Stimulated activated naive CD8-positive, alpha-beta T cell treated with anti-CD3 and anti-CD28 coated beads, Interleukin-15, Interleukin-2, amounts not matched to agents 100 U/mL and 50 U/mL, for 24 hours (primary cell): ENCODE measurements around the gene C10orf90.

Source experiments
- ATAC-seq: fragments of 150-1000 bp; cut with Tn5 transposase; one replicate; pipeline ENCODE4 v1.10.0; 2021
- DNase-seq: peaks from one replicate; pipeline ENCODE4 v3.0.0; 2021

The C10orf90 gene

GRCh38 chr10:126461289-126461940 lies 209.1 kb downstream of the C10orf90 start:
- DNase-seq = no peak
- no peak for ATAC-seq

GRCh38 chr10:126459878-126460481 lies 210.5 kb downstream of the C10orf90 start:
- DNase-seq (no peak), ATAC-seq (no peak)

- ATAC-seq (no peak), DNase-seq (no peak)
These were observed 211.3 kb downstream of the C10orf90 start for GRCh38 chr10:126459032-126459831.

GRCh38 chr10:126458466-126458865 lies 212.0 kb downstream of the C10orf90 start:
- DNase-seq (no peak), ATAC-seq (no peak)

- ATAC-seq = no peak
- DNase-seq = no peak
These were observed 213.9 kb downstream of the C10orf90 start for GRCh38 chr10:126456632-126457031.

- ATAC-seq = no peak
These were observed 214.6 kb downstream of the C10orf90 start for GRCh38 chr10:126455766-126456405.

GRCh38 chr10:126455036-126455765 lies 215.3 kb downstream of the C10orf90 start:
- no peak for ATAC-seq

More at GRCh38 chr10:126455766-126456405, 214.6 kb downstream of the C10orf90 start:
- no peak for DNase-seq

GRCh38 chr10:126454045-126454751 lies 216.3 kb downstream of the C10orf90 start:
- ATAC-seq = no peak
- no peak for DNase-seq

More at GRCh38 chr10:126455036-126455765, 215.3 kb downstream of the C10orf90 start:
- DNase-seq = no peak

GRCh38 chr10:126452245-126452644 lies 218.2 kb downstream of the C10orf90 start:
- ATAC-seq (no peak), DNase-seq (no peak)

- no peak for ATAC-seq
These were observed 222.4 kb downstream of the C10orf90 start for GRCh38 chr10:126448091-126448490.

GRCh38 chr10:126439942-126440341 lies 230.6 kb downstream of the C10orf90 start:
- no peak for ATAC-seq
- DNase-seq = no peak

More at GRCh38 chr10:126448091-126448490, 222.4 kb downstream of the C10orf90 start:
- no peak for DNase-seq

- ATAC-seq (no peak), DNase-seq (no peak)
These were observed 232.1 kb downstream of the C10orf90 start for GRCh38 chr10:126438407-126438783.

GRCh38 chr10:126437635-126438406 lies 232.7 kb downstream of the C10orf90 start:
- DNase-seq (no peak), ATAC-seq (no peak)

GRCh38 chr10:126434235-126434634 lies 236.3 kb downstream of the C10orf90 start:
- DNase-seq (no peak), ATAC-seq (no peak)

- DNase-seq (no peak), ATAC-seq (no peak)
These were observed 237.1 kb downstream of the C10orf90 start for GRCh38 chr10:126433351-126433750.

- ATAC-seq (no peak), DNase-seq (no peak)
These were observed 238.0 kb downstream of the C10orf90 start for GRCh38 chr10:126432507-126432906.

- ATAC-seq = no peak
- no peak for DNase-seq
These were observed 238.7 kb downstream of the C10orf90 start for GRCh38 chr10:126431816-126432215.

- ATAC-seq = no peak
- DNase-seq = no peak
These were observed 240.0 kb downstream of the C10orf90 start for GRCh38 chr10:126430512-126430911.

- ATAC-seq (no peak), DNase-seq (no peak)
These were observed 241.2 kb downstream of the C10orf90 start for GRCh38 chr10:126429275-126429674.

- ATAC-seq (no peak), DNase-seq (no peak)
These were observed 244.9 kb downstream of the C10orf90 start for GRCh38 chr10:126425489-126426065.
